Sigmoid colon (tissue), 4 donors: ENCODE results near the gene LARGE1.

Source experiments
- CTCF ChIP-seq, 4 experiments: fragments of 450-650 bp in 3 of 4; fragments of 200-600 bp in 1 of 4; IDR thresholded peaks; one replicate each; pipeline ENCODE4 v1.5.1; 2016 to 2019; ENCODE audit warnings: antibody characterized with exemption in 4 of 4, mild to moderate bottlenecking in 3 of 4, moderate library complexity in 2 of 4
- EP300 ChIP-seq, 4 donors: sonication (generic); formaldehyde crosslinking; IDR thresholded peaks; one replicate each; pipeline ENCODE4 v1.6.1; 2017; ENCODE audit warnings: antibody characterized with exemption in 4 of 4
- POLR2A ChIP-seq, 2 donors: fragments of 450-650 bp; IDR thresholded peaks; one replicate each; pipeline ENCODE4 v1.6.1; 2016; ENCODE audit warnings: antibody characterized with exemption in 2 of 2, mild to moderate bottlenecking in 2 of 2, moderate library complexity in 2 of 2

DNA sequence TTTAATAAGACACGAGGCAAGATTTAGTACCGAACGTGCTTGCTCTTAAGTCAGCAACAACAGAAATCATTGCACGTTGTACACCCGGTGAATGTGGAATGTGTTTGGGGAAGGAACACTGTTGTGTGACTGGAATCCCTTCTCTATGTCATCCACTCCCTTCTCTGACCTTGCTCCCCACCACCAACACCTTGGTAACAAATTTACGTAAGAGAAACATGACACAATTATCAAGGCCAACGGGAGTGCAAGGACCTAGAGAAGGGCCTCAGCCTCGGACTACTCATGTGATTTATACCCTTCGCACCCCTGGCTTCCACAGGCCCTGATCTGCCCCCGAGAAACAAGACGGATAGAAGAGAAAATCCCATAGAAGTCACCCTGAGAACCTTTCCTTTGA lies 236.2 kb downstream of the LARGE1 start:
- TF ChIP-seq EP300 (IDR thresholded peaks at IDR 0.05), result no peak
- TF ChIP-seq CTCF (IDR thresholded peaks at IDR 0.05), result no peak
- TF ChIP-seq POLR2A (IDR thresholded peaks at IDR 0.05), result no peak
